NOMO-1 treated with DMSO at 0.1 percent for 48 hours (cell line): ENCODE data around the gene VAMP4.
"Not testable (repeated sequence)": the region's sequence is repeated elsewhere in the genome, so short reads cannot be mapped to it uniquely, and the experiment has no call there.

ENCODE experiments used
- DNase-seq: peaks from one replicate; lab custom pipeline; 2025; ENCODE audit not compliant: unreplicated experiment; lab: John Stamatoyannopoulos, UW

Gene VAMP4

DNA sequence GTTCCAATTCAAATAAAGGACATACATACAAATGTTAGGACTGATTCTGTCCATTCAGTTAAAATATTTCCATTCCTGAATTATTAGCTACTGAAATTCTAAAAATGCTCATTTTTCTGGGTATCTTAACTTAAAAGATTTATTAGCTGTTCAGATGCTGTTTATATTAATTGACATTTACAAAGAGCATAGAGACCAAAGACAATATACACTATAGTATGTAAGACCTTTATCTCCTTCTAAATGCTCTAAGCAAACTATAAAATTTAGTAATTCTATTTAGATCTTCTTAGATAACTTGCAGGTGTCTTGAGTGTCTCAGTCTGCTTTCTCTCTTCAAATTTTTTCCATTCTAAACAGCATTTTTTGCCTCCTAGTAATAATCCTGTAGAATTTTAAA, 39.3 kb downstream of the VAMP4 start:
- DNase-seq: no peak

DNA sequence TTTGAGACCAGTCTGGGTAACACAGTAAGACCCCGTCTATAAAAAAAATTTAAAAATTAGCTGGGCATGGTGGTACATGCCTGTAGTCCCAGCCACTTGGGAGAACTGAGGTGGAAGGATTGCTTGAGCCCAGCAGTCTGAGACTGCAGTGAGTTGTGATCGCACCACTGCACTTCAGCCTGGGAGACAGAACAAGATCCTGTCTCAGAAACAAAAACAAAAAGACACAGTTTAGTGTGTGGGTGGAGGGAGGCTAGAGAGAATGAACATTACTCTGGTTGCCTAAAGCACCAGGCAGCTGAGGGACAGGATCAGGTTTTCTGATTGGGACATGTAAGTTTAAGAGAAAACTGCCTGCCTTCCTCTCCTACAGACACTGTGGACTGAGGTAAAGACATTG, 42.3 kb downstream of the VAMP4 start:
- no peak for DNase-seq

DNA sequence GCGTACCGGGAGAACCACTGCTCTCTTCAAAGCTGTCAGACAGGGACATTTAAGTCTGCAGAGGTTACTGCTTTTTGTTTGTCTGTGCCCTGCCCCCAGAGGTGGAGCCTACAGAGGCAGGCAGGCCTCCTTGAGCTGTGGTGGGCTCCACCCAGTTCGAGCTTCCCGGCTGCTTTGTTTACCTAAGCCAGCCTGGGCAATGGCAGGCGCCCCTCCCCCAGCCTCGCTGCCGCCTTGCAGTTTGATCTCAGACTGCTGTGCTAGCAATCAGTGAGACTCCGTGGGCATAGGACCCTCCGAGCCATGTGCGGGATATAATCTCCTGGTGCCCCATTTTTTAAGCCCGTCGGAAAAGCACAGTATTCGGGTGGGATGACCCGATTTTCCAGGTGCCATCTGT, 46.1 kb downstream of the VAMP4 start:
- not testable (repeated sequence) for DNase-seq

DNA sequence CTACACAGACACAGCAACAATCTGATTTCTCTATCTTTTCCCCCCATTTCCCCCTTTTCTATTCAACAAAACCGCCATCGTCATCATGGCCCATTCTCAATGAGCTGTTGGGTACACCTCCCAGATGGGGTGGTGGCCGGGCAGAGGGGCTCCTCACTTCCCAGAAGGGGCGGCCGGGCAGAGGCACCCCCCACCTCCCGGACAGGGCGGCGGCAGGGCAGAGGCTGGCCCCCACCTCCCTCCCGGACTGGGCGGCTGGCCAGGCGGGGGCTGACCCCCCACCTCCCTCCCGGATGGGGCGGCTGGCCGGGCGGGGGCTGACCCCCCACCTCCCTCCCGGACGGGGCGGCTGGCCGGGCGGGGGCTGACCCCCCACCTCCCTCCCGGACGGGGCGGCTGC, 48.3 kb downstream of the VAMP4 start:
- DNase-seq: not testable (repeated sequence)

DNA sequence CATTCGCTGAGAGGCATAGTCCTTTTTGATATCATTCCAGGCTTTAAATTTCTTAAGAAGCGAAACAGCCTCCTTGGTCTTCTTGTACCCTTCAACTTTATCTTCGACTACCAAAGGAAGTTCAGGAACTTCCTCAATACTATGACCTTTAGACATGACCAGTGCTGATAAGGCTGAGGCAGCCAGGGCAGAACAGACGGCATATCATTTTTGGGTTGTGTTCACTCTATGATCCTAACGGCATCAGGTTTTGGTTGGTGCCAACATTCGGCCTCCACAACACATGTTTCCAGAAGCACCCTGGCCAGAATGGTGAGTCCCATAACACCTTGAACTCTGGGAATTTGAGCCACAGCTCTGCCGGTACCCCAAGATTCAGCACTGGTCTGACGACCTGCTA, 58.0 kb downstream of the VAMP4 start:
- DNase-seq: no peak

DNA sequence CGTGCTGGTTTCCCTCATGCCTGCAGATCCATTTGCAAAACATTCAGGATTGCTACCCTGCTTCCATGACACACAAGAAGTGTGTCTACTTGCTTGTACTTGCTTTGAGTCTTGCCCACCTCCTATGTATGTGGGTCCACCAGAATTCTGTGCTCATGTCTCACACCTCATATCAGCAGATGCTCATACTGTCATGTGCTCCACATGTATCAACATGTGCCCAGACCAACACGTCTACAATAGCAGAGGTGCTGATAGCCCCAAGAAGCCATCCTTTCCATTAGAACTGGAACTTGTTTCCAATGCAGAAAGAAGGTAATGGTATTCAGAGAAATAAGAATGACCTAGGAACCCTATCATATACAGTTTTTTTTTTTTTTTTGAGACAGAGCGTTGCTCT, 61.5 kb downstream of the VAMP4 start:
- DNase-seq: no peak

DNA sequence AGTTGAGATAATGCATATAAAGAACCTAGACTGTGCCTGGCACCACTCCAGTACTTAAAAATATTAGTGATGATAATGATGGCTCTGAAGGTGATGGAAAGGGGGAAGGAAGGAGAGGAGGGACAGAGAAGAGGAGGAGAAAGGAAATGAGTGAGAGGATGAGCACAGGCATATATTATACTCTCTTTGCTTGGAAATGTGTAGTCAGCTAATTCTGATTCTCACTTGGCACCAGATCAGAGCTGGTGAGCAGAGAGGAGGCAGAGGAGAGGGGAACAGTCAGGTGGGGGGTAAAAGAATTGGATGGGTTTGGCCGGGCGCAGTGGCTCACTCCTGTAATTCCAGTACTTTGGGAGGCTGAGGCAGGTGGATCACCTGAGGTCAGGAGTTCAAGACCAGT, 65.0 kb downstream of the VAMP4 start:
- no peak for DNase-seq

DNA sequence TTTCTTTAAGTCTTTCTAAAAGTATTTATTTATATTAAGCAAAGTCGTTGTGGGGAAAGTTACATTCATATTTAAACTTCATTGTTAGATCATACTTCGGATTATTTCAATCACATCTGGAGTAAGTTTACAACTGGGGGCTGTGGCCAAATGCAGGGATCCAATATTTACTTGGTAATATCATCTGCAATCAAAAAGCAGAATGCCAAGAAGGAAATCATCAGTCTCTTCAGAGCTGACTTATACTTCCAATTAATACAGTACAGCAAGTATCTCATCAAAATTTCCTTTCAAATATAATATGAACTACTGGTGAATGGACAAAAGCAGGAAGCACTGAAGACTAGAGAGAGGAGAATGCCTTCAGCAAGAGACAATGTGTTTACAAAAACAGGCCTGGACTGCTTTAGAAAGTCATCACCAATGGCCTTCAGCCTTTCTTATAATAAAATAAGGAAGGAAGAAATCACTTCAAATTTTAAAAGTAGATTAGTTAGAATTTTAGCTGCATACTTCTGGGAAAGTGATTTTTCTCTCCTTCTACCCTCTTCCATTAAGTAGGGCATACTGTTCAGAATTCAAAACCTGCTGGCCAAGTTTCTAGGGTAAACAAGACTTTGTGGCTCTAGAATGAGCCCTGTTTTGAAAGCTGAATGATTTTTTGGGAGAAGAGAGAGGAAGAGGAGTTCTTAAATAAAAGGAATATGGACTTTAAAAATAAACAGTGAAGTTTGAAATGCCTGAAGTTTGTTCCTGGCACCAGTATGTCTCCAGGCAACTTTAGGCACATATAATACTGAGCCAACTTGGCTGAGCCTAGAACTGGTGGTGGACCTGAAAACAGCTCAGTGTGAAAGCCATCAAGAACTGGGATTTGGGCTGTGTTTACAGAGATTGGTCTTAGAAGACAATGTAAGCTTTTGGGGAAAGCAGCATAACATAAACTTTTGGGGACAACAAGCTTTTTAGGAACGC, 67.1 kb downstream of the VAMP4 start:
- DNase-seq: no peak

DNA sequence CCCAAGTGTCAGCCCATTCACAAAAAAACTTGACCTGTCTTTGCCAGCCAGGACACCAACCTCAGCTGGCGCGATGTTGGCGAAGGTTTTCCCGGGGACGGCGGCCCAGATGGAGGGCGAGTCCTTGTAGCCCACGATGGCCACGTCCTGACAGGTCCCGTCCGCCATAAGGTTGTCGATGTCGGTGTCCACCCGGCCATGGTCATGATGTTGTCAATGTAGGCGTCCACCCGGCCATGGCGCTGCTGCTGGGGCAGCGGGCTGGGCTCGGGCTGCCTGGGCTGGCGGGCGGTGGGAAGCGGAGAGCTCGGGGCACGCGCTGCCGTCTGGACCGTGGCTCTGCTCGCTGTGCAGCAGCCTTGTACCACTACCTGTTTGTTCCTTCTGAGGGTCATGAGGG, 71.1 kb downstream of the VAMP4 start:
- DNase-seq: no peak

DNA sequence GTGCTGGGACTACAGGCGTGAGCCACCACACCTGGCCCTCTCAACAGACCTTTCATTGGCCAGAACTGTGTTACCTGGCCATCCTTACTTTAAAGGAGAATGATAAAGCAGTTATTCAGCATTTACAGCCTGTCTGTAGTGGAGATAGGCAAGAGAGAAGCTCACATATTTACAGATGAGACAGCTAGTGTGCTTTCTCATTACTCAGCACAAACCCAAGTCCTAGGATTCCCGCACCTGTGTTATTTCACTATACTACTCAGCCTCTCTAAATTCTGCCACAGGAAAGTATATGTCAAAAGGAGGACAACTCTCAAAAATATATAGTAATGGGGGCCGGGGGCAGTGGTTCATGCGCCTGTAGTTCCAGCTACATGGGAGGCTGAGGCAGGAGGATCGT, 73.5 kb downstream of the VAMP4 start:
- no peak for DNase-seq

DNA sequence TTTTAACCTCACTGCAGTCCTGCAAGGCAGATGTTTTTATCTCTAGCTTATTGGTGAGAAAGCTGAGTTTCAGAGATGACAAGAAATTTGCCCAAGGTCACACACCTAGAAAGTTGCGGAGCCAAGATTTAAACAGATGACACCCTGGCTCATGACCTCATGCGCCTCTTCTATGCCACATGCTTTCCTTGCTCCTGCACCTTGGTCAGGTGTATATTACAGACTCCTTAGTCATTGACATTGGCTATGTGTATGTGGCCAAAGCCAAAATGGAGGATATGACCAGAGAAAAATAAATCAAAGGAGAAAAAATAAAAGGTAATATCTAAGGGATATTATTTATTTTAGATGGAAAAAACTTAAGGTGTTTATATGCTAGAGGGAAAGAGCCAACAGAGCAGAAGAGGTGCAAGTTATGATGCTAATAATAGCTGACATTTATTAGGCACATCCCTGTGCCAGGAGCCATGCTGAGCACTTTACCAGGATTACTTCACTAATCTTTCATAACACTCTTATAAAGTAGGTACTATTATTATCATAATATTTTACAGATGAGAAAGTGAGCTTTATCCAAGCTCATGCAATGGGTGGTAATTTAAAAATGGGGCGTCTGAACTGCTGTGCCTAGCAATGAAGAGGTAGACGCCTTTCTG, 75.6 kb downstream of the VAMP4 start:
- DNase-seq: no peak

DNA sequence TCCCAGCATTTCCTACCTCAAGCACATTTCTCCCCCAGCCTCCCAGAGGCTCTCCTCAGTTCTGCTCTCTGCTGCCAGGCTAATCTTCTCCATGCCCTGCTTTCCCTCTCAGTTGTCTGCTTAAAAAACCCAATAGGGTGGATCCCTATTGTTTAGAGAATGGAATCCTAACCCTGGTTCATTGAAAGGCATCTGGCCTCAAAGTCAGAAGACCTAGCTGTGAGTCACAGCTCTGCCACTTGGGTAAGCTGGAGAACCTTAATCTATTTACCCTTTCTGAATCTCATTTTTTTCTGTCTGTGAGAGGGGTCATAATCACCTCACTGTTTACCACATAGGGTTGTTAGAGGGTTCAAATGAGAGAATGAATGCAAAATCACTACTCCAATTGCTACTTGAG, 76.9 kb downstream of the VAMP4 start:
- DNase-seq: no peak

DNA sequence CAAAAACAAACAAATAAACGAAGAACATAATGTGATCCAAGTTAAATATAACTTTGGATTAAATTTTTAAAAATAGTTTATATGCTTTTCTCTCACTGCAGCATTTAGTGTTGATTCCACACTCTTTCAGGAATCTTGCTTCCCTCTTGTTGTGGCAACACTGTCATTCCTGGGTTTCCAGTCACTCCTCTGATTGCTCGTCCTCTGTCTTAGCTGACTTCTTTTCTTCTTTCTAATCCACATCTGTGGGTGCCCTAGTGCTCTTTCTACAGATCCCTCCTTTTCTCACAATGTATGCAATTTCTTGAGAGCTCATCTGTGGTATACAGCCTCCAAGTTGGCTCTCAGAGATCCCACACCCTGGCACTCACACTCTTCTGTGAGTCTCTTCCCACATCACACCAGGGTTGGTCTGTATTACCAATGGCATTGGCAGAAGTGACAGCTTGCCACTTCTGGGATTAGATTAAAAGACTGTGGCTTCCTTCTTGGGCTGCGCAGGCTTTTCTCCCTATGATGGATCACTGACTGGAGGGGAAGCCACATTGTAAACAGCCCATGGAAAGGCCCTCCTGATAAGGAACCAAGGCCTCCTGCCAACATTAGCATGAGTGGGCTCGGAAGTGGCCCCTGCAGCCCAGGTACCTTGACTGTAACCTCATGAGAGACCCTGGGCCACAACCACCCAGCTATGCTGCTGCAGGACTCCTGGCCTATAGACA, 77.8 kb downstream of the VAMP4 start:
- no peak for DNase-seq

DNA sequence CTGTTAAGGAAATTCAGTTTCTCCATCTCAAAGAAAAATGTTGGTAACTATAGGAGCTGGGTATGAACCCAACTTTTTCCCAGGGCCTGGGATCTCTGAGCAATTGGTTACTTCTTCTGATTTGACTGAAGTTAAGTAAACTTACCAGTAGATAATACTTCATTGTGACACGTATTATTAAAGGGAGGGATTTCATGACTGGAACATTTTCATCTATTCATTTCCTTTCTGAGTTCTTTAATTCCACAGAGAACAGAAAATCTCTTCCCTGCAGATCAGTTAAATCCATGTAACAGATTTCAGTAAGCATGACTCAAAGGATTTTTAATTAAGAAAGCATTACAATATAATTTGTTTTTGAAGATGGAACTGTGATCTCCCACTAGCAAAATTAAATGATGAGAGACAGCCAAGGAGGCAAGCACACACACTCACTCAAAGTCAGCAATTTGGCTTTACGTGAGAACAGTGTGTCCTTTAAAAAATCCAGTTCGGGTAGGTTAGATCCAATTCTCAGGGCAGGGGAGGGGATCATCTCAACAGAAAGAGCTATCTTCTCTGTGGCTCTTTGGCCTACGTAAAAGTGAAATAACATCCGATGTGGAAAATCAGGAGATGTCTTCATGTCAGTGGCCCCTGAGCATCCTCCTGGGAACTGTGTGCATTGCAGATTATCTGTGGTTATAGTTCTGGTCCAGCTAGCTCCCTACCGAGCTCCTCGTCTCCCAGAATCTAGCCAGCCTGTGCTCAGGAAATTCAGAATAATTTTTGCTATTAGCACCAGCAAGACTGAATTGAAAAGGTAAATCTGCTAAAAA, 78.6 kb downstream of the VAMP4 start:
- DNase-seq: no peak

DNA sequence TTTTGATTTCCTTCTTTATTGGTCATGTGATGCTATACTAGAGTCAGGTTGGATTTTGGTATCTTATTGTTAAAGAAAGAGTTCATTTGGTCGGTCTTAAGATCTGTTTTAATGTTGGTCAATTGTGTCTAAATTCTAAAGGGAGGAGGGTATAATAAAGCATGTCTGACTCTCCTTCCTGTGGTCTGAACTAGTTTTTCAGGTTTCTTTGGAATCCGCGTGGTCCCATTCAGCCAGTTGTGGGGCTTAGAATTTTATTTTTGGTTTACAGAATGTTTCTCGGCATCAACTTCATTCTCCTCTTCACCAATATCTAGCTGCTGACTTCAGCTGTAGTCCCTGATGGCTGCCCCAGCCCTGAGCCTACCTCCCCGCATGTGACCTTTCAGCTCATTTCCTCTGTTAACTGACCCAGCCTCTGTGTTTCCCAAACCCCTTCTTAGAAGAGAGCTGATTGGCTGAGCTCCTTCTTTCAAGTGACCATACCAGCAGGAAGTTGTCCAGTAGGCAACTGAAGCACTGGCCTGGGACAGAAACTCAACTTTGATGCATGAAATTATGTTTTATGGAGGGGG, 80.7 kb downstream of the VAMP4 start:
- no peak for DNase-seq

DNA sequence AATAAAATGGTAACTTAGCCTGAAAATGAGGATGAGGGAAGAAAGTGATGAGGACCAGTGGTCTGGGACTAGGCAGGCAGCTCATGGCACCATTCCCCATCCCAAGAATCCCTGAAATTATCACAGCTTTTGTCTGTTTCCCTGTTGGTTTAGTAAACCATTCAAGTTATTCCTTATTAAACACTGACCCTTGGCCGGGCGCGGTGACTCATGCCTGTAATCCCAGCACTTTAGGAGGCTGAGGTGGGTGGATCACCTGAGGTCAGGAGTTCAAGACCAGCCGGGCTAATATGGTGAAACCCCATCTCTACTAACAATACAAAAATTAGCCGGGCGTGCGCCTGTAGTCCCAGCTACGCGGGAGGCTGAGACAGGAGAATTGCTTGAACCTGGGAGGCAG, 85.7 kb downstream of the VAMP4 start:
- DNase-seq: not testable (repeated sequence)

DNA sequence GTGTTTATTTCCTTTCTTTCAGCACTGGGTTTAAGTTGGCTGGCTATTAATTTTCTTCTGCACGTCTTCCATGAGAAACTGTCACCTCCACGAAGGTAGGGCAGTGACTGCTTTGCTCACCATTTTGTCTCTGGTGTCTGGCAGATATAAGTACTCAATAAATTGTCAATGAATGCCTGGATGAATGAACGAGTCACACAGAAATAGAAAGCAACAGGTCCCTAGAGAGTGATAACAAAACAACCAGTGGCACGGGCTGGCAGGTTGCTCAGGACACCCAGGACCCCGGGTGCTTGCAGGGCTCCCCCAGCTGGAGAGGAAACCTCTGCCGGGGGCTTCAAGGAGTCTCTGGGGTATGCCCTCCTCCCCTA, 86.1 kb downstream of the VAMP4 start:
- DNase-seq: no peak

DNA sequence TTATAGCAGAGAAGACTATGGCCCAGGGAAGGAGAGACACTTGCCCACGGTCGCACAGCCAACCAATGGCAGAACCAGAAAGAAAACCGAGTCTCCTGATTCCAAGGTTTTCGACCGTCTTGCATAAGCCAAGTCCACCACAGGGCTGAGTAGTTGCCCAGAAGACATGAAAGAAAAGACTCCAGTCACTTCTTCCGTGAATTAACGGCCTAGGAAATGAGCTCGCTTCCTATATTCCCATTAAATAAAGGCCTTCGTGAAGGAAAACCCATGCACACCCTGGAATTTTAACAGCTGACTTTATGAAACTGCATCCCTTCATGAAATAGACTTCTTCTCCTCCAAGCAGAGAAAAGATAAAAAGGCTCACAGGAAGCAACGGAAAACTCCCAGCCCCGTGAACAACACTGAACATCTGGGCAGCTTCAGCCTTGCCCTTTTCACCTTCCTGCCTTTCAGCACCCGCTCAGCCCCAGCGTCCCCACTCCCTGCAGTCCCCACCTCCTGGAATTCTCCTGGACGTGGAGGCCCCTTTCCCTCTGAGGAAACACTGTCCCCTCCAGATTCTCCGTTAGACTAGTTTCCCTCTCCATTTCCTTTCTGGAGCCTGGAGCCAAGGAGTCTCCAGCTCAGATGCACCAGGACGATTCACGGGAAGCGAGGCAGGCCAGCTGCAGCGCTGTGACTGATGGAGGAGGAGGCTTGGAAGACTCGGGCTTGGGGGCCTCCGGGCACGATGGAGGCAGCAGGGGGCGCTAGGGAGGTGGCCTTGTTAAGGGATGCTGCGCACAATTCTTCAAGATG, 86.7 kb downstream of the VAMP4 start:
- peak; percentile 17 for DNase-seq

DNA sequence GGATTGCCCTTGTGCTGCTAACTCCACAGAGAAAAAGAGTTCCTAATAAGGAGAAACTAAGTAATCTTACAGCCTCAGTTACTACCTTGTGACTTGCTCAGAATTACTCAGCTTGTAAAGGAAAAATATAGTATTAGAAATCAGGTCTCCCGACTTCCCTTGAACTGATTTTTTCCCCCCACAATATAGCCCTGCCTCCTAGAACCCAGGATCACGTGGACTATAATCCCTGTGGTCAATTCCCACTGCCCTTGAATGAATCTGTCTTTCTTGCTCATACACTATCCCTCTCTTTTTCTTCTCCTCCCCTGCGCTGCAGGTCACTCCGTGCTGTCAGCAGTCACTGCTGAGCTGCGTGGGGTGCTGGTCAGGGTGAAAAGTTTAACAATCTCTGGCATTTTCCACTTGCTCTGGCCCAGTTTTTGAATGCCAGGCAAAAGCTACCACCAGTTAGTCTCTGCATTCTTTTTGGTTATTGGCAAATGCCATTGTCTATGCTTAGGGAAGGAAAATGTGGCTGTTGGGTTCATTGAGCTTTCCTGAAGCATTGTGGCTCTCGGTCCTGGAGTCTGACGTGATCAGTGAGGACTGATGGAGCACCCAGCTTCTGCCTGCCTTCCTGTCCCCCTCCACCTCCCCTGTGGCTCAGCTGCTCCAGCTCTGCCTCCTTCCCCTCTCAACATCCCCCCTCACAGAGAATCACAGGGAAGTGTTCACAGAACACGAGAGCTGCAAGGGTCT, 87.5 kb downstream of the VAMP4 start:
- DNase-seq: no peak
